ENCODE measurements around the gene LMOD1. TPM values are rescaled to one million over a fixed set of nuclear protein-coding genes. Genes with fewer than 3 reads are reported as not detected.
A peak's percentile ranks its signal among the peaks of the same experiment; 100 is the strongest.

The LMOD1 gene
- not detected for total RNA-seq

DNA sequence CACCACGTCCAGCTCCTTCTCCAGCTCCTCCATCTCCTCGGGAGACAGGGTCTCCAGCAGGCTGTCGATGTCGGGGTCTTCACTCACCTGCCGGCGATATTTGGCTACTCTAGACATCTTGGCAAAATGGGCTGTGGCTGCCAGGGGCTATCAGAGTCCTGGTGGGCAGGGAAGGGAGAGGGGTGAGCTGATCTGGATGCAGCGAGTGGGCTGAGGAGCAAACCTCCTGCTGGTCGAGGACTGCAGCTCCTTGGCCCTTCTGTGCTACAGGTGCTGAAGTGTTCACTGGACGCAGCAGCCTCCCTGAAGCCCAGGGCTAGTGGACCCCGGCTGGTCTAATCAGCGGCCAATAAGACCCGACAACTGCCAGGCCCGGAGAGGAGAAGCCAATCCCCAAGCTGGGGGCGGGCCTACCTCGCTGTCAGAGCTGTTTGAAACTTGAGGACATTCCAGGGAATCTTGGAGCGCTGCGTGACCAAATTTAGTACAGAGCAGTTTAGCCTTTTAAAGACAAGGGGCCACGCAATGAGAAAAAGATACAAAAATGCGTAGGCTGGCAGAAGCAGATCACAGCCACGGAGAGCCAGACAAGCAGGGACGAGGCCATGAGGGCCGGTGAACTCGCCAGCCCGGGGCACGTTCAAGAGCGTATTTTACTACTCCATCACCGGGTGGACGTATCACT lies at the start of gene LMOD1:
LMOD1 (minus strand) TSS at position 325 of the 685 bp plus-strand sequence; CDS start at position 117, 208 bp downstream.
- H3K27me3 Mint-ChIP-seq = peaks cover 49% of the 10 kb centered on the region

GRCh38 chr1:201990427-201990826 lies 44.1 kb upstream of the LMOD1 start:
- Mint-ChIP-seq H3K27me3 (no peaks in the 10 kb centered on the region), H3K4me3 (no peak overlapping the region), H3K9me3 (no peaks in the 10 kb centered on the region), H3K27ac (no peak overlapping the region), H3K36me3 (ENCODE audit: low read depth) (peaks cover 14% of the 10 kb centered on the region), H3K4me1 (ENCODE audit: low read depth) (peaks cover under 1% of the 10 kb centered on the region)
- DNase-seq (no peak), ATAC-seq (no peak)
- CTCF ChIA-PET = interaction anchor here (1.4 to 2.4 kb wide), 3 partner anchors 9 to 145 kb away, joined by 4 to 9 read pairs (median 6); no protein-coding TSS in a partner anchor
- TF ChIP-seq CTCF (IDR thresholded peaks at IDR 0.05) = no peak
- intact Hi-C loops (cut with micrococcal nuclease) = no loop called here
- POLR2A ChIA-PET = no interaction called here

More for the DNA sequence above, at the start of gene LMOD1:
- TF ChIP-seq CTCF (IDR thresholded peaks at IDR 0.05) = no peak
- ATAC-seq = peak; percentile 49
- peak; percentile 18 for DNase-seq
- no peaks in the 10 kb centered on the region for H3K9me3 Mint-ChIP-seq
- no peak within 1 kb of the TSS for H3K27ac Mint-ChIP-seq
- POLR2A ChIA-PET = interaction anchor here (0.6 to 1.9 kb wide), 3 partner anchors 9 to 201 kb away, joined by 3 to 10 read pairs (median 3); partner anchors contain the start of gene TIMM17A
- H3K4me3 Mint-ChIP-seq = peak within 1 kb of the TSS; percentile 18
- H3K36me3 Mint-ChIP-seq (ENCODE audit: low read depth) = no peaks in the 10 kb centered on the region
- intact Hi-C loops (cut with micrococcal nuclease) = no loop called here
- CTCF ChIA-PET = interaction anchor here (0.9 to 2.8 kb wide), 7 partner anchors 9 to 63 kb away, joined by 3 to 24 read pairs (median 4); partner anchors contain the start of gene TIMM17A
- peaks cover 4% of the 10 kb centered on the region for H3K4me1 Mint-ChIP-seq (ENCODE audit: low read depth)

- H3K27ac Mint-ChIP-seq = no peak overlapping the region
These were observed 43.2 kb upstream of the LMOD1 start for GRCh38 chr1:201989354-201990128.

DNA sequence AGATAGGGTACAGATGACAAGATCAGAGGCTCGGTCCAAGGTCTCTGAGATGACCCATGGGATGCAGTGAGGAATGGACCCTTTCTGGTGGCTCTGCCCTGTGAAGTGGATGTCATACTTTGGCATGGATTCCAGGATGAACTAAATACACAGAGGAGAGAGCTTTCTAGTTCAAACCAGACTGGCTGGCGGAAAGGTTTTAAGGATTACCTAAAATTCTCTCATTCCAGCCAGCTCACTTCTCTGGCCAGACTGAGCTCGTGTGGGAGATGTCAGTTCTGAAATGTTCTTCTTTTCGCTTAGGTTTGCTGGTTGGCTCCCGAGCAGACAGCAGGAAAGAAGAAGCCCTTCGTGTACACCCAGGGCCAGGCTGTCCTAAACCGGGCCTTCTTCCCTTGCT lies 42.3 kb upstream of the LMOD1 start:
- H3K36me3 Mint-ChIP-seq (ENCODE audit: low read depth) = peaks cover 12% of the 10 kb centered on the region
- DNase-seq = no peak
- no peak for TF ChIP-seq CTCF (IDR thresholded peaks at IDR 0.05)
- no peaks in the 10 kb centered on the region for H3K9me3 Mint-ChIP-seq
- no peak for ATAC-seq
- no peak overlapping the region for H3K27ac Mint-ChIP-seq
- peaks cover 10% of the 10 kb centered on the region for H3K4me1 Mint-ChIP-seq (ENCODE audit: low read depth)
- ChIA-PET CTCF (interaction anchor here (1.0 to 6.4 kb wide), 3 partner anchors 11 to 92 kb away, joined by 3 to 34 read pairs (median 9); no protein-coding TSS in a partner anchor), POLR2A (interaction anchor here (1.3 kb wide), 1 partner anchor 12 kb away, joined by 3 read pairs; no protein-coding TSS in a partner anchor)
- intact Hi-C loops (cut with micrococcal nuclease) = no loop called here
- H3K4me3 Mint-ChIP-seq = no peak overlapping the region
- no peaks in the 10 kb centered on the region for H3K27me3 Mint-ChIP-seq

More at GRCh38 chr1:201989354-201990128, 43.2 kb upstream of the LMOD1 start:
- Mint-ChIP-seq H3K4me1 (ENCODE audit: low read depth) (peaks cover 4% of the 10 kb centered on the region), H3K36me3 (ENCODE audit: low read depth) (peaks cover 14% of the 10 kb centered on the region), H3K9me3 (no peaks in the 10 kb centered on the region), H3K4me3 (no peak overlapping the region), H3K27me3 (no peaks in the 10 kb centered on the region)
- DNase-seq (no peak), ATAC-seq (no peak)
- intact Hi-C loops (cut with micrococcal nuclease) = no loop called here
- TF ChIP-seq CTCF (IDR thresholded peaks at IDR 0.05) = no peak
- POLR2A ChIA-PET = interaction anchor here (1.3 kb wide), 1 partner anchor 11 kb away, joined by 3 read pairs; no protein-coding TSS in a partner anchor
- CTCF ChIA-PET = interaction anchor here (1.4 to 2.4 kb wide), 3 partner anchors 10 to 146 kb away, joined by 4 to 9 read pairs (median 6); no protein-coding TSS in a partner anchor

Data from activated CD8-positive, alpha-beta T cell treated with anti-CD3 and anti-CD28 coated beads for 36 hours (primary cell).